DMS153 (cell line): ENCODE measurements around the gene ATP6V0C.
"Not testable (repeated sequence)": the region's sequence is repeated elsewhere in the genome, so short reads cannot be mapped to it uniquely, and the experiment has no call there.

Experiments
- DNase-seq: peaks from one replicate; lab custom pipeline; 2025; lab: John Stamatoyannopoulos, UW

Gene ATP6V0C

DNA sequence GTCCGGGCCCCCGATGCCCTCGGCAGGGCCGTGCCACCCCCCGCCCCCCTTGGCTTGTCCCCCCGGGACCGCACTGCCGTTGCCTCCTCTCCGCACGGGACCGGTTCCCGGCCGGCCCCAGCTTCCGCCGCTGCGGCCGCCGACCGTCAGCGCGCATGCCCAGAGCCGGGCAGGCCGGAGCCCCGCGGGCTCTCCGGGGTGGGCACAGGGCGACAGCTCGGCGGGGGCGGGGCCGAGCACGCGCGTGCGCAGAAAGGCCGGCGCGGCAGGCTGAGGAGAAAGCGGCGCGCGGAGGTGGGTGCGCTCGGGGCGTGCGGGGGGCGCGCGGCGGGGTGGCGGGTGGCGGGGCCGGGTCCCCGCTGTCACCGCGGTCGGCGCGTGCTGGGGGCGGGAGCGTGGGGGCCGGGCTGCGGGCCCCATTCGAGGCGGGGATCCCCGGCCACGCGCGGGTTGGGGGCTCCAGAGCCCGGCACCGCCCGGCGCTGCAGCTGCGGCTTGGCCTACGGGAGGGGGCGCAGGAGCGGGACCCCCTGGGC lies 38.8 kb upstream of the ATP6V0C start, which contains the start of gene TBC1D24:
Gene TBC1D24, plus strand, starts transcription at position 251 of the 536 bp plus-strand sequence. CDS start 21,022 bp downstream, outside the sequence.
- DNase-seq, result peak; percentile 47

DNA sequence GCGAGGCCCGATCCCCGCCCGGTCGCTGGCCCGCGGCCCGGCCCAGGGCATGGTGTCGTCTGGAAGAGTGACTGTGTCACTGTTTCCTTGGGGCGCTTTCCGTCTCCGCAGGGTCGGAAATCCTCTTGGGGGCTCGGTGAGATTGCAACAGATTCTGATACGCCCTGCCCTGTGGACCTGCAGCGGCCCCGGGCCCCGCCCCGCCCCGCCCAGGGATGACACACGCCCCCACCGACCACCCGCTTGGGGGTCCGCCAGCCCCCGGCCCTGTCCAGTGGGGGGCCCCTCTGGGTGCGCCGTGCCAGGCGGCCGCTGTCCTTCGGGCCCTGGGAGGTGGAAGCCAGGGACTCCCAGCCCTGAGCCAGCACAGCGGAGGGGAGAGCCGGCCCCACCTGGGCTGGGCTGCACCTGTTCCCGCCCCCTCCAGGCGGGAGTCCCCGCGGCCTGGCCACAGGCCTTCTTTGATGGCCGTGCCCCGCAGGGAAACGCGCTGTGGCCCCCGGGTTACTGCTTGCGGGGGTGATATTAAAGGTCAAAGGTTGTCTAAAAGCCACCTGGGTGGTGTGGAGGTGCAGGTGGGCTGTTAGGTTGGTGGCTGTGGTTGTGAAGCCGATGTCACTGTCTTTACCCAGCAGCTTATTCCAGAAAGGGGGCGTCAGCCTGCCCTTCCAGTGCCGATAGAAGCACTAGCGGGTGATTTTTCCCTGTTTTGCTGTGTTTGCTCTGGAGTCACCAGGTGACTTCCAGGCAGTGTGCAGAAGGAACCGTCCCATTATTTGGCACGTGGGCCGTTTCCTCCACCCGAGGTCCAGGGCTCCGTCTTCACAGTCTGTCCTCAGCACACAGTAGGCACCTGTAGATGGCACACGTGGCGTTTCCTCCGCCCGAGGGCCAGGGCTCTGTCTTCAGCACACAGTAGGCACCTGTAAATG lies 38.1 kb upstream of the ATP6V0C start:
- DNase-seq, result no peak

DNA sequence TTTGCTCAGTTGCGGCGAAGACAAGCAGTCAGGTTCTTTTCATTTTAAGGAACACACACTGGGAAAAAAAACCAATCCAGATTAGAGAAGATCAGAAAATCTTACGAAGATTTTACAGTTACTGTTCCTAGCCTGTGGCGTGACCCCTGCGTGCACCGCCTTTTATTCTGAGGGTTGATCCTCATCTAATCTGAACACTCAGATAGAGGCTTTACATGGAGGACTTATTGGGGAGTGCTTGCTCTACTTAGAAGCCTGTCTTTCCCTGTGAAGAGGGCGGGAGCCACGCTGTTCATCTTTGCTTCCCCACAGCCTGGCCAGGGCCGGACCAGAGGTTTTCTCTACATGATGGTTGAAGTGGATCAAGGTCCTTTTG lies 37.4 kb upstream of the ATP6V0C start:
- DNase-seq, result no peak

GRCh38 chr16:2476741-2477140 lies 37.0 kb upstream of the ATP6V0C start:
- DNase-seq, result no peak

GRCh38 chr16:2477327-2477726 lies 36.4 kb upstream of the ATP6V0C start:
- DNase-seq, result no peak

DNA sequence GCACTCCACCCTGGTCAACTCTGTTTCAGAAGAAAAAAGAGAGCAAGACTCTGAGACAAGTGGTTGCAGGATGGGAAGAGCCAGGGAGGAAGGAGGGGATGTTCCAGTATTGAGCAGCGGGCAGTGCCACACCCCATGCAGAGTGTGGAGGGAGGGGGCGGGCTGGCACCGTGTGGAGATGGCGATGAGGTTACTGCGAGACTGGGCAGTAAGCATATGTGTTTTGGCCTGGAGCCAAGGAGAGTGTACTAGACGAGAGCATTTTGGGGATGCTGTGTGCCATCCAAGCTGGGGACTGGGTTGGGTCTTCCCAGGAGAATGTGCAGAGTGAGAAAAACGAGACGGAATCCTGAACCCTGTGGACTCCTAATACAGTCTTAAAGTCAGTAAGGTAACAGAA lies 35.5 kb upstream of the ATP6V0C start:
- DNase-seq, result no peak

DNA sequence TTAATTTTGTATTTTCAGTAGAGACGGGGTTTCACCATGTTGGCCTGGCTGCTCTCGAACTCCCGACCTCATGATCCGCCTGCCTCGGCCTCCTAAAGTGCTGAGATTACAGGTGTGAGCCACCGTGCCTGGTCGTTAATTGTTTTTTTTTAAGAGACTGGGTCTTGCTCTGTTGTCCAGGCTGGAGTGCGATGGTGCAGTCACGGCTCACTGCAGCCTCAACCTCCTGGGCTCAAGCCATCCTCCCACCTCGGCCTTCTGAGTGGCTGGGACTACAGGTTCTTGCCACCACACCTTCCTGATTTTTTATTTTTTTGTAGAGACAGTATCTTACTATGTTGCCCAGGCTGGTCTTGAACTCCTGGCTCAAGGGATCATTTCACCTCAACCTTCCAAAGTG lies 33.8 kb upstream of the ATP6V0C start:
- not testable (repeated sequence) for DNase-seq

GRCh38 chr16:2480948-2481347 lies 32.8 kb upstream of the ATP6V0C start:
- no peak for DNase-seq

DNA sequence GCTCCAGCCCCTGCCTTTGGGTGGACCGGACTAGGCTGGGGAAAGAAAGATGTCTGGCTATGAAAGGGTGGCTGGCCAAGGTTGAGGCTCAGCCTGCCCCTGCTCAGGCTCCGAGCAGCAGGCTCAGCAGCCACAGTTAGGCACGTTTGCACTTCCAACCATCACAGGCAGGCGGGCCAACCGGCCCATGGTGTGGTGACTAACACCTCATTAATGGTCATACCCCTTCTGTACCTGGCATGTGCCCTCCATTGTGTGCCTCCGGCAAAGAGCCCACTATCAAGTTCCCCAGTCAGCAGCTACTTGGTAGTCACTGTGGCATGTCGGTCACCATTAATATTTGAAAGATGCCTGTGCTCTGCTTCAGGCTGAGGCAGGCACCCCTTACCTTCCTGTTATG lies 32.1 kb upstream of the ATP6V0C start:
- DNase-seq, result no peak

- DNase-seq, result no peak
These were observed 31.5 kb upstream of the ATP6V0C start for GRCh38 chr16:2482249-2482648.

DNA sequence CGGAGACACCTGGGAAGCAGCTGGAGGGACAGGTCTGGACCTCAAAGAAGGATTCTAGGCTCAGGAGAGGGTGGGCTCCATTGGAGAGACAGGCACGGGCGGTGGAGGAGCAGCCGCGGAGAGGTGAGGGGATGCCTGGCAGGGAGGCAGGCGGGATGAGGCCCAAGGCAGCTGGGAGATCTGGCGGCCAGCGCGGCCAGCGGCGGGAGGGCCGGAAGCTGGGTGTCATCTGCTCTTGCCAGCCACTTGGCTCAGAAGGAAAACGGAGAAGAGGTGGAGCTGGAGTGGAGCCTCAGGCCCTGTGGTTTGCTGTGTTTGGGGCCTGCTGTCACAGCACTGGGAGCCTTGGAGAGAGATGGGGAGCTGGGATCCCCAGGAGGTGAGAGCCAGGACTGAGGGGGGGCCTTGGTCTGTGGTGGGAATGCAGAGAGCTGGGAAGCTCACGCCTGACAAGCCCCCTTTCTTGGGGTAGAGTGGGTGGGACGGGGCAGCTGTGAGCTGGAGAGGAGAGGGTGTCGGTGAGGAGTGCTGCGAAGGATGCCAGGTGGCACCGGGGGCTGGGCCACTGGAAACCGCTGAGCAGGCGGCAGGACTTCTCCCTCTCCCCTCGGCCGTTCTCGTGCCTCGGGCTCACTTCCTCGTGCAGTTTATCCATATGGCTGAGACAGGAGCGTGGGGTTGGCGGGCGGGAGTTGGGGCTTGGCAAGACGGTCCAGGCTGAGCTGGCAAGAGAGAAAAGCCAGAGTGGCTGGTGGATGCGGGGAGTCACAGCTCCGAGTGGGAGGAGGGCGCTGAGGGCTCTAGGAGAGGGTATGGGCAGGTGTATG lies 30.8 kb upstream of the ATP6V0C start:
- peak; percentile 45 for DNase-seq

DNA sequence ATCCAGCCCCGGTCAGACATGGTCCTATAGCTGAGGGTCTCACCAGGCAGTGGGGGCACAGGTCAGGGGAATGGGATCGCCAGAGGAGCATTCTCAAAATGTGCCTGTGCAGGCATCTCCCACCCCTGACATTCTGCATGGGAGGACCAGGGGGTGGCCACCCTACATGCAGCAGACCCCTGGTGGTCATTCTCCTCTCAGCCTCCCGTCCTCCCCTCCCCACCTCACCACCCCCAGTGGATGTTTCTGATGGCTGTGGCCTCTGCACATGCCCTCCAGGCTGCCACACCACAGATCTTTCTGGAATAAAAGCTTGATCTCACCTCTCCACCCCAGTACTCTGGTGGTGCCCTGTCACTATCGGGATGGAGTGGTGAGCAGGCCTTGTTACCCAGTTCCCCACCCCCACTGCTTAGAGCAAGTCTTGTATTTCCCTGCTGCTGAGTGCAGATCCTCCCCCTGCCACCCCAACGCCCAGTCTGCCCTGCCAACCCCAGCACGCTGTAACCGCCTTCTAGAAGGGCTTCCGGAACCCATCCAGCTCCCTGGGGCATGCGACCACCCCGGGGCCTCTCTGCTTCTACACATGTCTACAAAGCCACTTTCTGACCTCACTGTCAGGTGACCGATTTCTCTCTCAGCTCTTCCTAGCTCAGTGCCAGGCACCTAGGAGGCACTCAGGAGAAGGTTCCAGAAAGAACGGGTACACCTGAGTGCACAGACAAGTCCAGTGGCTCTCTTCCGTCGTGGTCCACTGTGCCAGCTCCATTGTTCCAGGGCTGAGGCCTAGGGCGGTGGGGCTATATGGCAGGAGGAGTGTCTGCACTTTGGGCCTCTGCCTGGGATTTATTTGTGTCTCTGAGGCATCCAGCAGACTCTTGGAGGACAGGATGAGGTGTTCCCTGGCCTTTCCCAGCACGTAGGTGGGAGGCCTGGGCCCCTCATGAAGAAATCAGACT lies 29.5 kb upstream of the ATP6V0C start:
- DNase-seq, result no peak

DNA sequence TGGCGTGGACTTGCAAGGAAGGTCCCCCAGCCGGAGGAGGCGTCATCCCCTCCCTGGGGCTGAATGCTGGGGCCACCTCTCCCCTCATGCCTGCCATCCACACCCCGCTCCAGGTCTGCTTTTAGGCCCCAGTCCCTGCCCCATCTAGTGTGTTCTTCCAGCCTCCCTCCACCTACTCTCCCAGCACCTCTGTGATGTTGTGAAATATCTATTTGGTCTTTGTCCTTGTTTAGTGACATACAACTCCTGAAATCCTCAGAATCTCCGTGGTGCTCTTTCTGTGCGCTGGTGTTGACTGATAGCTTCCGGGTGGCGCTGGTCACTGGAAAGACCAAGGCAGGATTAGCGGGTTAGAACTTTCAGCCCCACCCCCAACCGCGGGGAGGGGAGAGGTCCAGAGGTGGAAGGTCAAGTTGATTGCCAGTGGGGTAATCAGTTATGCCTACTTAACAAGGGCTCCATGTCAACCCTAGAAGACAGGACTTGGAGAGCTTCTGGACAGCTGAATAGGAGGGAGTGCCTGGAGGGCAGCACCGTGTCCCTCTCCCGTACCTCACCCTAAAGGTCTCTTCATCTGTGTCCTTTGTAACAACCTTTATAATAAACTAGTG lies 28.7 kb upstream of the ATP6V0C start:
- DNase-seq, result no peak

- no peak for DNase-seq
These were observed 27.8 kb upstream of the ATP6V0C start for GRCh38 chr16:2485811-2486507.

DNA sequence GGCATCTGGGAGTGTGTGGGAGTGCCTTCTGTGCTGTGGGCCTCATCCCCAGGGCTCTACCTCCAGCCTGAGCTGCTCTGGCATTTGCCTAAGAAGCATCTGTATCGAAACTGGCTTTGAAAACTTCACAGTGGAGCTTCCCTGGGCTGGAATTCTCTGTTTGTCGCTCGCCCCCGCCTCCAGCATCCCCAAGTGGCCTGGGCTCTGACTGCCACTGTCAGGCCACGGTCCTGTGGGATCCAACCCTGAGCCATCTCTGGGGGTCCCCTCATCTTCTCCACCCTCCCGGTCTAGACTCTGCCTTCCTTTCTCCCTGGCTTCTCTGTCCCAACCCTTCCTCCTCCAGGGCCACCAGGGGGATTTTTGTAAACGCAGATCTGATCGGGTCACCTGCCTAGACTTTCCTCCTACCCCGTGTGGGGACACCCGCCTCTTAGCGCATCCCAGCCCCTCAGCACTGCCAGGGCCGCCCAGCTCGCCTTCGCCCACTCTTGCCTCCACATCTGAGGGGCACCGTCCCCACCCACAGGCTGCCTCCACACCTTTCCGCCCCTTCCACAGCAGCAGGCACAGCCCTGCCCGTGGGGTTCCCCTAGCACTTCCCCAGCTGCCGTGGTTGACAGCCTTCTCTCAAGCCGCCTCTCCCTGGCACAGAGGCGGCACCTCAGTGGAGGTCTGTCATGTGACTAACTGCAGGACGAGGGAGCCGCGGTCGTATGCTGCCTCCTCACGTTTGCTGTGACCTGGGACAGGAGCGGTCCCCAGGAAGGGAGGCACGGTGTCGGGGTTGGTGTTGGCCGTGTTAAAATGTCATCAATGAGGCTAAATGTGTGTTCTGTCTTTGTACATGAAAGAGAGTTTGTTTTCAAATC lies 26.9 kb upstream of the ATP6V0C start:
- no peak for DNase-seq

- no peak for DNase-seq
These were observed 26.3 kb upstream of the ATP6V0C start for GRCh38 chr16:2487517-2487842.

DNA sequence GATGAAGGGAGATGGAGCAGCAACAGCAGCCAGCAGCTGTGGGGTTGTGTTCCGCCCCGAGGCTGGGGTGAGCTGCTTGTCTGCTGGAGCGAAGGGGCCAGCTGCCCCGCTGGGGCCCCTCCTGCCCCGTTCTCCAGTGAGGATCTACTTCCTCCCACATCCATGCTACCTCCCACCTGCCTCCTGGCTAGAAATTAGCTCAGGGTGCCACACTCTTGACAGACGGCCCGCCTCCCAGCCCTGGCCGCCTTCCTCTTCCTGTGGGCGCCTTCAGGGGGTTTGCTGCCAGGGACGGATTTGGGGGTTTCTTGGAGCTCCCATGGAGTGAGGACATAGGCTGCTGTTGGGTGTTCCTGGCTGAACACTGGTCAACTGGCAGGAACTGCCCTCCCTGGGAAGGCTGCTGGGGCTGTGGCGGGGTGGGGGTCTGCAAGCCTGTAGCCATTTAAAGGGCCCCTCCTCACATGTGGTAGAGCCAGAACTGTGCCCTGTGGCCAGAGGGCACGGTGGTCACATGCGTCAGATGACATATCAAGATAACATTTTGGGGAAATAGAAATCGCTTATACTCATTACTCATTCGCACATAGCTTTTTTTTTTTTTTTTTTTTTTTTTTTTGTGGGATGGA lies 25.7 kb upstream of the ATP6V0C start:
- DNase-seq, result no peak

DNA sequence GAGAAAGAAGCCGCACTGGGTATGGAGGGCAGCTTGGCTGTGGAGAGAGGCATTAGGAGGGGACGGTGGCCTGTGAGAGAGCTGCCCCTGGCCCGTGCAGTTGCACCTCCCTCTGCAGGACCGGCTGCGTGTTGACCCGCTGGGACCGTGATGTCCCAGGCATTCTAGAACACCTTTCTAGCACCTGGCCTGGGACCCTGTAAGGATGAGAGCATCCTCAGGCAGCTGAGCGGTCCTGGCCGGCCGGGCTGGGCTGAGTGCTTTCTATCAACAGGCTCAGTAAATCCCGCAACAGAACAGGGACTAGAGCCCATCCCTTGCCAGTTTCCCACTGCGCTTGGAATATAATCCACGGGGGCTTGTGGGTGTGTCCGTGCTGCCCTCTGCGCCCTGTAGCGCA lies 24.2 kb upstream of the ATP6V0C start:
- DNase-seq, result no peak
